NCI-H510A (cell line): Measurements from ENCODE around the gene ALOX5.
"Not testable (repeated sequence)": the region's sequence is repeated elsewhere in the genome, so short reads cannot be mapped to it uniquely, and the experiment has no call there.

Experiments used
- DNase-seq: peaks from one replicate; lab custom pipeline; 2025; lab: John Stamatoyannopoulos, UW

Gene ALOX5

GRCh38 chr10:45373576-45374349, at the start of gene ALOX5:
Gene ALOX5 (plus strand): TSS chr10:45374216. CDS start chr10:45374280, 64 bp downstream.
- DNase-seq: peak; percentile 47

GRCh38 chr10:45325116-45325515, 48.9 kb upstream of the ALOX5 start:
- DNase-seq: no peak

GRCh38 chr10:45326864-45327263, 47.2 kb upstream of the ALOX5 start:
- DNase-seq: not testable (repeated sequence)

- not testable (repeated sequence) for DNase-seq
Observed at GRCh38 chr10:45331824-45332223, 42.2 kb upstream of the ALOX5 start.

DNA sequence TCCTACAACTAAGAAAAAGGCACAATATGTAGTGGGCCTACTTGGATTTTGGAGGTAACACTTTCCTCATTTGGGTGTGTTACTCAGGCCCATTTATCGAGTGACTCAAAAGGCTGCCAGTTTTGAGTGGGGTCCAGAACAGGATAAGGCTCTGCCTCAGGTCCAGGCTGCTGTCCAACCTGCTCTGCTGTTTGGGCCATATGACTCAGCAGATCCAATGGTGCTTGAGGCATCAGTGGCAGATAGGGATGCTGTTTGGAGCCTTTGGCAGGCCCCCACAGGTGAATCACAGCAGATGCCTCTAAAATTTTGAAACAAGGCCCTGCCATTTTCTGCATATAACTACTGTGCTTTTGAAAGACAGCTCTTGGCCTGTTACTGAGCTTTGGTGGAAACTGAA, 34.1 kb upstream of the ALOX5 start:
- DNase-seq: no peak

DNA sequence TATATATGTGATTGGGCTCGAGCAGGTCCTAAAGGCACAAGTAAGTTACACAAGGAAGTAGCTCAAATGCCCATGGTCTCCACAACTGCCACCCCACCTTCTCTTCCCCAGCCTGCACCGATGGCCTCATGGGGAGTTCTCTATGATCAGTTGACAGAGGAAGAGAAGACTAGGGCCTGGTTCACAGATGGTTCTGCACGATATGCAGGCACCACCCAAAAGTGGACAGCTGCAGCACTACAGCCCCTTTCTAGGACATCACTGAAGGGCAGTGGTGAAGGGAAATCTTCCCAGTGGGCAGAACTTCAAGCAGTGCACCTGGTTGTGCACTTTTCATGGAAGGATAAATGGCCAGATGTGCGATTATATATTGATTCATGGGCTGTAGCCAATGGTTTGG, 33.6 kb upstream of the ALOX5 start:
- DNase-seq: not testable (repeated sequence)

GRCh38 chr10:45346652-45347335, 27.2 kb upstream of the ALOX5 start:
- DNase-seq: not testable (repeated sequence)

DNA sequence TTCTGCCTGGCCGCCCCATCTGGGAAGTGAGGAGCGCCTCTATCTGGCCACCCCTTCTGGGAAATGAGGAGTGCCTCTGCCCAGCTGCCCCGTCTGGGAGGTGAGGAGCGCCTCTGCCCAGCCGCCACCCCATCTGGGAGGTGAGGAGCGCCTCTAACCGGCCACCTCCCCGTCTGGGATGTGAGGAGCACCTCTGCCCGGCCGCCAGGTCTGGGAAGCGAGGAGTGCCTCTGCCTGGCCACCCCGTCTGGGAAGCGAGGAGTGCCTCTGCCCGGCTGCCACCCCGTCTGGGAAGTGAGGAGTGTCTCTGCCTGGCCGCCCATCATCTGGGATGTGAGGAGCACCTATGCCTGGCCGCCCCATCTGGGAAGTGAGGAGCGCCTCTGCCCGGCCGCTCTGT, 26.6 kb upstream of the ALOX5 start:
- not testable (repeated sequence) for DNase-seq

DNA sequence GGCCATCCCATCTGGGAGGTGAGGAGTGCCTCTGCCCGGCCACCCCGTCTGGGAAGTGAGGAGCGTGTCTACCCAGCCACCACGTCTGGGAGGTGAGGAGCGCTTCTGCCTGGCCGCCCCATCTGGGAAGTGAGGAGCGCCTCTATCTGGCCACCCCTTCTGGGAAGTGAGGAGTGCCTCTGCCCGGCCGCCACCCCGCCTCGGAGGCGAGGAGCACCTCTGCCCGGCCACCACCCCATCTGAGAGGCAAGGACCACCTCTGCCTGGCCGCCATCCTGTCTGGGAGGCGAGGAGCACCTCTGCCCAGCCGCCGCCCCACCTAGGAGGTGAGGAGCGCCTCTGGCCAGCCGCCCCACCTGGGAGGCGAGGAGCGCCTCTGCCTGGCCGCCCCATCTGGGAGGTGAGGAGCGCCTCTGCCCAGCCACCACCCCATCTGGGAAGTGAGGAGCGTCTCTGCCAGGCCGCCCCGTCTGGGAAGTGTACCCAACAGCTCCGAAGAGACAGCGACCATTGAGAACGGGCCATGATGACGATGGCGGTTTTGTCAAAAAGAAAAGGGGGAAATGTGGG, 25.7 kb upstream of the ALOX5 start:
- not testable (repeated sequence) for DNase-seq

DNA sequence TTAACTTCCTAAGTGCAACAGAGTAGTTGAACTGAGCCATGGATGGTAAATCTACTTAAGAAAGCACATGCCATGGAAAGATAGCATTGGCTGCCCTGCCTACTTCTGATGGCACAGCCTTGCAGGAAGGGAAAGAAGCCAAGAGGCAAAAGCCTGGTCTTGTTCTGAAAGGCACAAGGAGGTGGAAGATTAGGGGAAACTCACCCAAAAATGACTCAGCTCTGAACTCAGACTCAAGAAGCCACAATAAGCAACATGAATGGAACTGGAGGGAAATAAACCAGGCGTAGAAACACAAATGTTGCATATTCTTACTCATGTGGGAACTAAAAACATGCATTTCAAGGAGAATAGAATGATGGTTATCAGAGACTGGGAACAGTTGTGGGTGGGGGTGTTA, 20.8 kb upstream of the ALOX5 start:
- DNase-seq: no peak

GRCh38 chr10:45354261-45354660, 19.8 kb upstream of the ALOX5 start:
- no peak for DNase-seq

DNA sequence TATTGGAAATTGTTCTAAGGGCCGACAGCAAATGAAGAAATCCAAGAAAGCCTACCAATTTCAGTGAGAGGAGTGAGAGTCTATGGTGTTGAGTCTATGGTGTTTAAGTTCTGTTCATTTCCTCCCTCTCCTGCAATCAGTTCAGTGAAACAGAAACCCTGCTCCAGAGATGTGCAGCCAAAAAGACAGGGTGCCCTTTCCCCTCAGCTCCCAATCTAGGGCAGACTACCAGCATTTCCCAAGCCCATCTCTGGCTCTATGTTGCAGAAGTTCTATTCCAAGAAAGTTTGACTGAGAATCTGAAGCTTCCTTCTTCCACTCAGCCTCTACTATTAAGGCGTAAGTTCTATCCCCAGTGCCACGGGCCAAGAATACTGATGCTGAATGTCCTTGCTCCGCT, 18.5 kb upstream of the ALOX5 start:
- no peak for DNase-seq

- DNase-seq: not testable (repeated sequence)
Observed at GRCh38 chr10:45358961-45359360, 15.1 kb upstream of the ALOX5 start.

GRCh38 chr10:45361983-45362799, 11.8 kb upstream of the ALOX5 start:
- not testable (repeated sequence) for DNase-seq

GRCh38 chr10:45367643-45368042, 6.4 kb upstream of the ALOX5 start:
- not testable (repeated sequence) for DNase-seq

- no peak for DNase-seq
Observed at GRCh38 chr10:45368181-45368580, 5.8 kb upstream of the ALOX5 start.

DNA sequence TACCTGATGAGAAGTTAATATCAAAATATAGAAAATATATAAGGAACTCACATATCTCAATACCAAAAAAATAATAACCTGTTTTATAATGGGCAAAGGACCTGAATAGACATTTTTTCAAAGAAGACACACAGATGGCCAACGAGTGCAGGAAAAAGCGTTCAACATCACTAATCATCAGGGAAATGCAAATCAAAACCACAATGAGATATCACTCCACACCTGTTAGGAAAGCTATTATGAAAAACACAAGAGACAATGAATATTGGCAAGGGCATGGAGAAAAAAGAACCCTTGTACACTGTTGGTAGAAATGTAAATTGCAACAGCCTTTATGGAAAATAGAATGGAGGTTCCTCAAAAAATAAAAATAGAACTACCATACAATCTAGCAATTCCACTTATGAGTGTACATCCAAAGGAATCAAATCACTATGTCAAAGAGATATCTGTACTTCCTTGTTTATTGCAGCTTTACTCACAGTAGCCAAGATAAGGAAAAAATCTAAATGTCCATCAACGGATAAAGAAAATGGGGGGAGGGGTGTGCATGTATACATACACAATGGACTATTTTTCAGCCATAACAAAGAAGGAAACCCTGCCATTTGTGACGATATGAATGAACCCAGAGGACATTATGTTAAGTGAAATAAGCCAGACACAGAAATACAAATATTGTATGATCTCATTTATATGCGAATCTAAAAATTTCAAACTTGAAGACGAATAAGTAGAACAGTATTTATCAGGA, 3.6 kb upstream of the ALOX5 start:
- no peak for DNase-seq

GRCh38 chr10:45371560-45371959, 2.5 kb upstream of the ALOX5 start:
- no peak for DNase-seq

DNA sequence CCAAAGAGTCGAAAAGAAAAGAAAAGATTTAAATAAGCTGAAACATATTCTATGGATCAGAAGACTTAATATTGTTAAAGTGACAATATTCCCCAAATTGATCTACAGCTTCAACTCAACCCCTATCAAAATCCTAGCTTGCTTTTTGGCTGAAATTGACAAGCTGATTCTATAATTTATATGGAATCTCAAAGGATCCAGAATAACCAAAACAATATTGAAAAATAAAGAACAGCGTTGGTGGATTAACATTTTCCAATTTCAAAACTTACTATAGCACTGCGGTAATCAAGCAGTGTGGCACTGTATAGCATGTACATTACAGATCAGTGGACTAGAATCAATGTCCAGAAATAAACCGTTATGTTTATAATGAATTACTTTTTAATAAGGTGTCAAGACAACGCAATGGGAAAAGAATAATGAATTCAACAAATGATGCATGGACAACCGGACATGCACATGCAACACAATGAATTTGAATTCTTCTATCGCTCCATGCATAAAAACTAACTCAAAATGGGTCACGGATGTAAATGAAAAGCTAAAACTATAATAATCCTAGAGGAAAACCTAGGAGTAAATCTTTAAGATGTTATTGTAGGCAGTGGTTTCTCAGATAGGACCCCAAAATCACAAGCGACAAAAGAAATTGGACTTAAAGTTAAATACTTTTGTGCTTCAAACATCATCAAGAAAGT, 1.6 kb upstream of the ALOX5 start:
- no peak for DNase-seq

DNA sequence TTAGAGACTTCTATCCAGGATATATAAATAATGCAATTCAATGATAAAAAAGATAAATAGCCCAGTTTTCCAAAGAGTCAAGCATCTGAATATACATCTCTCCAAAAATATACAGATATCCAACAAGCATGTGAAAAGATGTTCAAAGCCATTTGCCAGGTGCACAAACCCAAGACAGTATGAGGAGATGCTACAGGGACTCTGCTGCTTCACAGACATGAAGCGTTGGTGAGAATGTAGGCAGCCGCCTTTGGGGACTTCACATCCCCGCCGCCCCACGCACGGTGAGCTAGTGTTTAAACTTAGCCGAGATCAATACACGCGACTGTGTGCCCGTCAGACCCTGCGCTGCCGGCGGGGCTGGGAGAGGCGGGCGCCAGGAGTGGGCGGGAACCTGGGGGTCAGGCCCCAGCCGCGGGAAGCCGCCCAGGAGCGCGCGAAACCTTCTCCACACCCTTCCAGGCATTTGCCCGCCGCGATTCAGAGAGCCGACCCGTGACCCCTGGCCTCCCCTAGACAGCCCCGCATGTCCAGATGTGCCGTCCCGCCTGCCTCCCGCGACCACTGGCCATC, 927 bp upstream of the ALOX5 start:
- DNase-seq: no peak
